Measurements from ENCODE around the gene GGTLC1.

GGTLC1 gene

GRCh38 chr20:23963941-23964340 is 24.6 kb downstream of the GGTLC1 start:
- DNase-seq (ENCODE audit: low spot score) = no peak

- DNase-seq (ENCODE audit: low spot score) = no peak
Measured at GRCh38 chr20:23962272-23962671, 26.3 kb downstream of the GGTLC1 start.

- no peak for DNase-seq (ENCODE audit: low spot score)
Measured at GRCh38 chr20:23959054-23959453, 29.5 kb downstream of the GGTLC1 start.

- no peak for DNase-seq (ENCODE audit: low spot score)
Measured at GRCh38 chr20:23955896-23956295, 32.7 kb downstream of the GGTLC1 start.

GRCh38 chr20:23954008-23954745 is 34.4 kb downstream of the GGTLC1 start:
- DNase-seq (ENCODE audit: low spot score) = no peak

- no peak for DNase-seq (ENCODE audit: low spot score)
Measured at GRCh38 chr20:23946206-23946605, 42.4 kb downstream of the GGTLC1 start.

GRCh38 chr20:23943304-23943703 is 45.3 kb downstream of the GGTLC1 start:
- DNase-seq (ENCODE audit: low spot score) = no peak

GRCh38 chr20:23939641-23940040 is 48.9 kb downstream of the GGTLC1 start:
- DNase-seq (ENCODE audit: low spot score) = no peak

GRCh38 chr20:23939063-23939462 is 49.5 kb downstream of the GGTLC1 start:
- no peak for DNase-seq (ENCODE audit: low spot score)

- no peak for DNase-seq (ENCODE audit: low spot score)
Measured at GRCh38 chr20:23938118-23938438, 50.5 kb downstream of the GGTLC1 start.

GRCh38 chr20:23937303-23938117 is 51.1 kb downstream of the GGTLC1 start:
- DNase-seq (ENCODE audit: low spot score) = peak; percentile 63

All from kidney capillary endothelial cell (primary cell).